MCF 10A (cell line): Measurements from ENCODE around the gene UBE2C. TPM values are rescaled to one million over a fixed set of nuclear protein-coding genes. Genes with fewer than 3 reads are reported as not detected.

Source experiments
- BruUV-seq: library from RNA; stranded (reverse); fragments of 400-500 nt; replicated peaks from 2 replicates; lab custom pipeline; 2021; lab: Mats Ljungman, UMichigan
- CTCF ChIA-PET: fragments of 300-600 bp; sonication (Branson Sonifier 250); formaldehyde crosslinking; extraction: SDS; loops from one replicate; lab custom pipeline; 2021; ENCODE audit warnings: antibody characterized with exemption, inconsistent platforms; lab: Yijun Ruan, JAX
- POLR2A ChIA-PET: fragments of 300-600, 350-650 bp; sonication (Branson Sonifier 250); formaldehyde crosslinking; extraction: SDS; loops from one replicate; lab custom pipeline; 2020; ENCODE audit warnings: antibody characterized with exemption, inconsistent platforms; lab: Yijun Ruan, JAX
- DNase-seq: peaks from one replicate; pipeline ENCODE4 v3.0.0-alpha.2; 2018; ENCODE audit not compliant: unreplicated experiment
- H3K27ac Mint-ChIP-seq: one replicate; pipeline ENCODE4 v1.8.0; 2022; ENCODE audit warnings: mild to moderate bottlenecking, low read depth, mixed read lengths; ENCODE audit not compliant: unreplicated experiment
- H3K27me3 Mint-ChIP-seq: one replicate; pipeline ENCODE4 v1.8.0; 2022; ENCODE audit warnings: mixed read lengths; ENCODE audit not compliant: insufficient read depth, unreplicated experiment
- H3K36me3 Mint-ChIP-seq: one replicate; pipeline ENCODE4 v1.8.0; 2022; ENCODE audit warnings: mild to moderate bottlenecking, moderate library complexity, mixed read lengths; ENCODE audit not compliant: insufficient read depth, unreplicated experiment
- H3K4me1 Mint-ChIP-seq: one replicate; pipeline ENCODE4 v1.8.0; 2022; ENCODE audit warnings: mixed read lengths; ENCODE audit not compliant: insufficient read depth, unreplicated experiment
- H3K4me3 Mint-ChIP-seq: one replicate; pipeline ENCODE4 v1.8.0; 2022; ENCODE audit warnings: mild to moderate bottlenecking, moderate library complexity, mixed read lengths; ENCODE audit not compliant: unreplicated experiment
- H3K9me3 Mint-ChIP-seq: one replicate; pipeline ENCODE4 v1.8.0; 2022; ENCODE audit warnings: mixed read lengths; ENCODE audit not compliant: unreplicated experiment
- CTCF ChIP-seq: fragments of 200-600 bp; IDR thresholded peaks from one replicate; pipeline ENCODE4 v1.8.0; 2022; ENCODE audit warnings: antibody characterized with exemption, mild to moderate bottlenecking; ENCODE audit not compliant: unreplicated experiment
- intact Hi-C: fragments of 100-400 bp; cut with micrococcal nuclease; formaldehyde crosslinking; loops from 2 replicates; pipeline ENCODE4 v1.14.1; 2022
- total RNA-seq: library from RNA; stranded (reverse); gene quantifications from 2 replicates; pipeline ENCODE4 v1.2.3, GENCODE V29; 2022

UBE2C gene
- total RNA-seq, 1 experiment from 2014 or later = 107 TPM

GRCh38 chr20:45861221-45862075 is 49.0 kb downstream of the UBE2C start:
- no TSS peak for BruUV-seq
- H3K27ac Mint-ChIP-seq = no peak overlapping the region
- H3K9me3 Mint-ChIP-seq = no peaks in the 10 kb centered on the region
- no peak overlapping the region for H3K4me3 Mint-ChIP-seq
- peaks cover 16% of the 10 kb centered on the region for H3K4me1 Mint-ChIP-seq
- ChIA-PET POLR2A (interaction anchor here (0.9 to 1.4 kb wide), 3 partner anchors 19 to 52 kb away, joined by 3 to 9 read pairs (median 6); partner anchors contain the start of gene ZSWIM1), CTCF (interaction anchor here (0.7 to 1.5 kb wide), 3 partner anchors 12 to 1094 kb away, joined by 4 to 6 read pairs (median 4); no protein-coding TSS in a partner anchor)
- no peak for TF ChIP-seq CTCF
- DNase-seq = peak; percentile 56
- H3K36me3 Mint-ChIP-seq = peaks cover 6% of the 10 kb centered on the region
- no peaks in the 10 kb centered on the region for H3K27me3 Mint-ChIP-seq
- intact Hi-C loops = no loop called here

GRCh38 chr20:45863543-45864470 is 51.4 kb downstream of the UBE2C start:
- ChIA-PET CTCF (interaction anchor here (0.5 to 1.3 kb wide), 4 partner anchors 17 to 555 kb away, joined by 3 to 5 read pairs (median 3); no protein-coding TSS in a partner anchor), POLR2A (interaction anchor here (0.8 to 6.5 kb wide), 5 partner anchors 14 to 71 kb away, joined by 3 to 27 read pairs (median 4); partner anchors contain the start of genes PCIF1 and ZSWIM1)
- no peak overlapping the region for H3K27ac Mint-ChIP-seq
- peaks cover 22% of the 10 kb centered on the region for H3K4me1 Mint-ChIP-seq
- no peaks in the 10 kb centered on the region for H3K27me3 Mint-ChIP-seq
- no TSS peak for BruUV-seq
- H3K9me3 Mint-ChIP-seq = no peaks in the 10 kb centered on the region
- no peak overlapping the region for H3K4me3 Mint-ChIP-seq
- intact Hi-C loops = no loop called here
- DNase-seq = no peak
- H3K36me3 Mint-ChIP-seq = no peaks in the 10 kb centered on the region
- no peak for TF ChIP-seq CTCF

GRCh38 chr20:45866454-45866853 is 54.0 kb downstream of the UBE2C start:
- no TSS peak for BruUV-seq
- H3K4me1 Mint-ChIP-seq = peaks cover 7% of the 10 kb centered on the region
- POLR2A ChIA-PET = interaction anchor here (0.6 to 6.5 kb wide), 6 partner anchors 10 to 68 kb away, joined by 3 to 27 read pairs (median 5); partner anchors contain the start of genes ACOT8, PCIF1, ZSWIM1 and ZSWIM3
- intact Hi-C loops = no loop called here
- H3K4me3 Mint-ChIP-seq = no peak overlapping the region
- H3K27me3 Mint-ChIP-seq = no peaks in the 10 kb centered on the region
- DNase-seq = no peak
- CTCF ChIA-PET = interaction anchor here (0.6 to 0.9 kb wide), 4 partner anchors 14 to 238 kb away, joined by 3 to 5 read pairs (median 4); no protein-coding TSS in a partner anchor
- H3K27ac Mint-ChIP-seq = no peak overlapping the region
- no peak for TF ChIP-seq CTCF
- H3K36me3 Mint-ChIP-seq = no peaks in the 10 kb centered on the region
- H3K9me3 Mint-ChIP-seq = no peaks in the 10 kb centered on the region

Other genes starting within 250 kb of the UBE2C start
- gene WFDC8, start 233.4 kb upstream of the UBE2C start, total RNA-seq = not detected in 2 replicates
- not detected in 2 replicates for gene WFDC10A, start 182.9 kb upstream of the UBE2C start, total RNA-seq
- not detected in 2 replicates for gene WFDC9, start 181.4 kb upstream of the UBE2C start, total RNA-seq
- not detected in 2 replicates for gene WFDC11, start 142.4 kb upstream of the UBE2C start, total RNA-seq
- not detected in 2 replicates for gene WFDC13, start 110.6 kb upstream of the UBE2C start, total RNA-seq
- gene WFDC10B, start 107.6 kb upstream of the UBE2C start, total RNA-seq = not detected in 2 replicates
- gene SPINT4, start 90.3 kb upstream of the UBE2C start, total RNA-seq = not detected in 2 replicates
- 0.91 TPM in 1 of 2 replicates, not detected in the other for gene WFDC3, start 20.8 kb upstream of the UBE2C start, total RNA-seq
- 41.6 and 51.6 TPM in 2 replicates for gene DNTTIP1, start 20.7 kb upstream of the UBE2C start, total RNA-seq
- 0.79 TPM in 1 of 2 replicates, not detected in the other for gene TNNC2, start 14.7 kb downstream of the UBE2C start, total RNA-seq
- 8.5 and 13.9 TPM in 2 replicates for gene SNX21, start 21.2 kb downstream of the UBE2C start, total RNA-seq
- 19.5 and 20.1 TPM in 2 replicates for gene ACOT8, start 44.7 kb downstream of the UBE2C start, total RNA-seq
- 1.4 and 2.4 TPM in 2 replicates for gene ZSWIM3, start 45.0 kb downstream of the UBE2C start, total RNA-seq
- 7.6 and 10.3 TPM in 2 replicates for gene ZSWIM1, start 68.6 kb downstream of the UBE2C start, total RNA-seq
- gene SPATA25, start 75.0 kb downstream of the UBE2C start, total RNA-seq = 0.72 and 0.74 TPM in 2 replicates
- gene NEURL2, start 78.6 kb downstream of the UBE2C start, total RNA-seq = 2.0 and 2.5 TPM in 2 replicates
- 25.3 and 39.1 TPM in 2 replicates for gene CTSA, start 78.7 kb downstream of the UBE2C start, total RNA-seq
- gene PLTP, start 99.5 kb downstream of the UBE2C start, total RNA-seq = 0.20 and 0.37 TPM in 2 replicates
- 14.3 and 20.5 TPM in 2 replicates for gene PCIF1, start 122.0 kb downstream of the UBE2C start, total RNA-seq
- 24.2 and 26.9 TPM in 2 replicates for gene ZNF335, start 159.6 kb downstream of the UBE2C start, total RNA-seq
- 0.12 TPM in 1 of 2 replicates, not detected in the other for gene MMP9, start 196.3 kb downstream of the UBE2C start, total RNA-seq
- 0.75 and 0.98 TPM in 2 replicates for gene SLC12A5, start 216.6 kb downstream of the UBE2C start, total RNA-seq